Measurements from ENCODE around the gene CPA5. TPM values are rescaled to one million over a fixed set of nuclear protein-coding genes. Genes with fewer than 3 reads are reported as not detected.

The CPA5 gene
- total RNA-seq, 1 experiment from 2014 or later: not detected

- Histone ChIP-seq H3K4ac (ENCODE audit: low read depth, low read length) (no peak overlapping the region), H3K56ac (ENCODE audit: insufficient read length, low read depth, low read length) (no peak overlapping the region), H4K8ac (replicated peaks; ENCODE audit: insufficient read length, low read depth, low read length) (no peak overlapping the region), H2AFZ (ENCODE audit: low read length) (peak overlapping the region; percentile 59), H3K27me3 (ENCODE audit: insufficient read depth, low read length) (no peaks in the 10 kb centered on the region), H3K4me1 (ENCODE audit: insufficient read depth, low read length) (no peaks in the 10 kb centered on the region), H3K4me2 (ENCODE audit: insufficient read depth, insufficient read length, low read length) (no peak overlapping the region), H3K9me3 (ENCODE audit: control insufficient read depth, low read depth, low read length) (no peaks in the 10 kb centered on the region), H4K20me1 (ENCODE audit: control insufficient read depth, insufficient read depth, insufficient read length) (no peaks in the 10 kb centered on the region), H3K9ac (ENCODE audit: extremely low read depth, insufficient read length, low read length) (no peak overlapping the region), H3T11ph (ENCODE audit: low read length) (no peak overlapping the region), H2BK20ac (ENCODE audit: low read depth, low read length, poor library complexity, severe bottlenecking) (no peak overlapping the region), H4K5ac (ENCODE audit: insufficient read length, low read depth, low read length) (no peak overlapping the region), H3K18ac (ENCODE audit: insufficient read length, low read depth, low read length) (no peak overlapping the region), H3K79me1 (ENCODE audit: insufficient read depth, low read depth, low read length, poor library complexity, severe bottlenecking) (no peaks in the 10 kb centered on the region), H2BK120ac (ENCODE audit: low read depth, low read length, poor library complexity, severe bottlenecking) (no peak overlapping the region), H4K91ac (ENCODE audit: insufficient read length, low read depth, low read length) (no peak overlapping the region), H3K23me2 (ENCODE audit: insufficient read length, low read depth, low read length, poor library complexity, severe bottlenecking) (no peaks in the 10 kb centered on the region), H2BK5ac (ENCODE audit: insufficient read length, low read length) (no peak overlapping the region), H3K27ac (ENCODE audit: insufficient read length, low read depth, low read length) (no peak overlapping the region), H2AK5ac (ENCODE audit: insufficient read length, low read length) (no peak overlapping the region), H2BK12ac (ENCODE audit: insufficient read length, low read depth, low read length) (no peak overlapping the region), H2BK15ac (ENCODE audit: low read depth, low read length) (no peak overlapping the region), H3K79me2 (ENCODE audit: insufficient read depth, low read length) (no peaks in the 10 kb centered on the region), H3K23ac (ENCODE audit: insufficient read length, low read depth, low read length) (no peak overlapping the region), H3K14ac (ENCODE audit: insufficient read depth, low read length) (no peak overlapping the region)
- no peak for DNase-seq
- no peaks in the 10 kb centered on the region for H3K4me1 Mint-ChIP-seq
- H3K27me3 Mint-ChIP-seq (ENCODE audit: low read depth): no peaks in the 10 kb centered on the region; the same call in 1 of the 2 replicates
- H3K9me3 Mint-ChIP-seq: peaks cover 9 to 13% of the 10 kb centered on the region in 2 experiments
- TF ChIP-seq CTCF (conservative IDR thresholded peaks at IDR 0.05): no peak
- peaks cover 0 to 13% (median 5%) of the 10 kb centered on the region in 3 experiments; a peak in 5 of 7 replicates for H3K36me3 Mint-ChIP-seq (ENCODE audit: insufficient read depth in 1 of 3, low read depth in 3 of 3)
- no peak overlapping the region for H3K4me3 Mint-ChIP-seq
- WGBS (ENCODE audit: extremely low coverage, insufficient read length, low lambda C conversion rate): no CpG with 5 or more reads among the region's 6 CpGs
- no peak overlapping the region for H3K27ac Mint-ChIP-seq
Measured at GRCh38 chr7:130314305-130314704, 30.3 kb upstream of the CPA5 start.
